GM23338 (cell line): Measurements from ENCODE around the gene ARSH. TPM values are rescaled to one million over a fixed set of nuclear protein-coding genes. Genes with fewer than 3 reads are reported as not detected.

ENCODE experiments used
- ATAC-seq: fragments of 200-7000 bp; cut with Tn5 transposase; 3 replicates; pipeline ENCODE4 v1.9.1; 2020
- DNase-seq: peaks from one replicate; pipeline ENCODE4 v3.0.0-alpha.2; 2015; ENCODE audit warnings: low spot score
- H2AFZ ChIP-seq: fragments of 200-600 bp; sonication (generic); 2 replicates; pipeline ENCODE4 v1.8.0; 2016; ENCODE audit warnings: antibody characterized with exemption, mild to moderate bottlenecking, moderate library complexity
- H3F3A ChIP-seq: fragments of 200-600 bp; sonication (generic); replicated peaks from 2 replicates; pipeline ENCODE4 v1.8.0; 2017; ENCODE audit warnings: antibody characterized with exemption, mixed run types, low read depth
- H3K27ac ChIP-seq: fragments of 200-600 bp; sonication (generic); 2 replicates; pipeline ENCODE4 v1.6.1; 2016; ENCODE audit warnings: low read depth
- H3K27me3 ChIP-seq: fragments of 200-600 bp; sonication (generic); 2 replicates; pipeline ENCODE4 v1.8.0; 2016; ENCODE audit warnings: mild to moderate bottlenecking, mixed run types, moderate library complexity; ENCODE audit not compliant: insufficient read depth
- H3K36me3 ChIP-seq: fragments of 200-600 bp; sonication (generic); 2 replicates; pipeline ENCODE4 v1.8.0; 2016; ENCODE audit warnings: mild to moderate bottlenecking; ENCODE audit not compliant: insufficient read depth
- H3K4me1 ChIP-seq: fragments of 200-600 bp; sonication (generic); 2 replicates; pipeline ENCODE4 v1.8.0; 2016; ENCODE audit warnings: mild to moderate bottlenecking, moderate library complexity; ENCODE audit not compliant: insufficient read depth
- H3K4me2 ChIP-seq: fragments of 200-600 bp; sonication (generic); 2 replicates; pipeline ENCODE4 v1.7.1; 2017; ENCODE audit warnings: mixed run types
- H3K4me3 ChIP-seq: fragments of 200-600 bp; sonication (generic); 2 replicates; pipeline ENCODE4 v1.6.1; 2016; ENCODE audit warnings: mixed run types
- H3K79me2 ChIP-seq: fragments of 200-600 bp; sonication (generic); replicated peaks from 2 replicates; pipeline ENCODE4 v1.8.0; 2017; ENCODE audit warnings: mild to moderate bottlenecking; ENCODE audit not compliant: insufficient read depth
- H3K9me2 ChIP-seq: fragments of 200-600 bp; sonication (generic); 2 replicates; pipeline ENCODE4 v1.8.0; 2017; ENCODE audit not compliant: insufficient read depth
- H4K20me1 ChIP-seq: fragments of 200-600 bp; sonication (generic); replicated peaks from 2 replicates; pipeline ENCODE4 v1.8.0; 2017; ENCODE audit warnings: mild to moderate bottlenecking; ENCODE audit not compliant: insufficient read depth
- H3K27ac Mint-ChIP-seq: 2 replicates; pipeline ENCODE4 v1.8.0; 2020; ENCODE audit warnings: inconsistent platforms, mild to moderate bottlenecking, moderate library complexity, mixed read lengths
- H3K27me3 Mint-ChIP-seq: 3 replicates; pipeline ENCODE4 v1.8.0; 2022; ENCODE audit warnings: low read depth, mild to moderate bottlenecking, moderate library complexity, mixed read lengths, inconsistent platforms; ENCODE audit not compliant: insufficient read depth, poor library complexity
- H3K36me3 Mint-ChIP-seq: 3 replicates; pipeline ENCODE4 v1.8.0; 2021; ENCODE audit warnings: low read depth, mild to moderate bottlenecking, inconsistent platforms, moderate library complexity, mixed read lengths
- H3K4me1 Mint-ChIP-seq: 3 replicates; pipeline ENCODE4 v1.8.0; 2020; ENCODE audit warnings: mild to moderate bottlenecking, inconsistent platforms, mixed read lengths
- H3K4me3 Mint-ChIP-seq: 3 replicates; pipeline ENCODE4 v1.8.0; 2021; ENCODE audit warnings: moderate library complexity, mild to moderate bottlenecking, inconsistent platforms, mixed read lengths
- H3K9me3 Mint-ChIP-seq: 3 replicates; pipeline ENCODE4 v1.8.0; 2020; ENCODE audit warnings: moderate library complexity, mild to moderate bottlenecking, inconsistent platforms, mixed read lengths
- CREB1 ChIP-seq: fragments of 250-450 bp; sonication (Bioruptor Pico); IDR thresholded peaks from 2 replicates; pipeline ENCODE4 v1.5.0; 2020; ENCODE audit warnings: low read depth, mild to moderate bottlenecking, moderate library complexity
- CTCF ChIP-seq, 2 experiments: fragments of 200-600 bp in 1 of 2; sonication (generic) in 1 of 2; conservative IDR thresholded peaks; 2 replicates each; pipeline versions ENCODE4 v1.5.1 to v1.6.1; 2016 to 2017; ENCODE audit warnings: antibody characterized with exemption in 2 of 2, low read depth in 2 of 2, mild to moderate bottlenecking in 2 of 2, moderate library complexity in 1 of 2
- ETS1 ChIP-seq: IDR thresholded peaks from 2 replicates; pipeline ENCODE4 v1.6.1; 2016; ENCODE audit warnings: antibody characterized with exemption
- EZH2 ChIP-seq: fragments of 200-600 bp; sonication (generic); IDR thresholded peaks from one replicate; pipeline ENCODE4 v1.8.0; 2017; ENCODE audit warnings: antibody characterized with exemption, mild to moderate bottlenecking, low read depth; ENCODE audit not compliant: unreplicated experiment
- EZH2phosphoT487 ChIP-seq: fragments of 200-600 bp; sonication (generic); IDR thresholded peaks from one replicate; pipeline ENCODE4 v1.8.1; 2018; ENCODE audit warnings: antibody characterized with exemption; ENCODE audit not compliant: unreplicated experiment
- JUNB ChIP-seq: IDR thresholded peaks from one replicate; pipeline ENCODE4 v1.6.1; 2016; ENCODE audit warnings: antibody characterized with exemption; ENCODE audit not compliant: unreplicated experiment
- NANOG ChIP-seq: IDR thresholded peaks from 2 replicates; pipeline ENCODE4 v1.6.1; 2016; ENCODE audit warnings: antibody characterized with exemption, borderline replicate concordance
- POLR2AphosphoS5 ChIP-seq: IDR thresholded peaks from 2 replicates; pipeline ENCODE4 v1.6.1; 2016; ENCODE audit warnings: antibody characterized with exemption, low read depth
- REST ChIP-seq: IDR thresholded peaks from one replicate; pipeline ENCODE4 v1.6.1; 2018; ENCODE audit warnings: antibody characterized with exemption; ENCODE audit not compliant: unreplicated experiment
- STAT1 ChIP-seq: IDR thresholded peaks from one replicate; pipeline ENCODE4 v1.6.1; 2016; ENCODE audit warnings: antibody characterized with exemption; ENCODE audit not compliant: unreplicated experiment
- ZNF114 ChIP-seq: fragments of 250-450 bp; sonication (Bioruptor Pico); IDR thresholded peaks from 2 replicates; pipeline ENCODE4 v1.5.0; 2020; ENCODE audit warnings: mild to moderate bottlenecking, moderate library complexity
- ZNF331 ChIP-seq: fragments of 250-450 bp; sonication (Bioruptor Pico); IDR thresholded peaks from 2 replicates; pipeline ENCODE4 v1.5.0; 2020; ENCODE audit warnings: low read depth, mild to moderate bottlenecking, moderate library complexity
- ZNF462 ChIP-seq: fragments of 250-450 bp; sonication (Bioruptor Pico); IDR thresholded peaks from 2 replicates; pipeline ENCODE4 v1.5.0; 2020; ENCODE audit warnings: mild to moderate bottlenecking, moderate library complexity
- polyA plus RNA-seq: library from polyadenylated mRNA; unstranded; fragments of >200 nt; fragmentation: Nextera tagmentation; extraction: Ambion mirVana; gene quantifications from 2 replicates; pipeline ENCODE4 v1.2.1, GENCODE V29; 2016
- total RNA-seq: library from RNA; depleted of rRNA; stranded (reverse); fragments of >200 nt; shearing (Covaris generic); gene quantifications from 2 replicates; pipeline ENCODE4 v1.2.3, GENCODE V29; 2014

ARSH gene
- total and polyA plus RNA-seq, 2 experiments from 2014 or later = not detected

GRCh38 chrX:3046253-3047240 is 40.2 kb downstream of the ARSH start:
- Histone ChIP-seq H3K79me2 (no peaks in the 10 kb centered on the region), H3K27ac (no peak overlapping the region), H3K4me2 (no peak overlapping the region), H3K36me3 (no peaks in the 10 kb centered on the region), H3F3A (no peaks in the 10 kb centered on the region), H3K27me3 (no peaks in the 10 kb centered on the region), H3K4me3 (no peak overlapping the region), H3K4me1 (no peaks in the 10 kb centered on the region), H4K20me1 (no peaks in the 10 kb centered on the region), H2AFZ (no peak overlapping the region), H3K9me2 (no peaks in the 10 kb centered on the region)
- ATAC-seq (no peak), DNase-seq (no peak)
- TF ChIP-seq ZNF331 (CRISPR knock-in tag) (no peak), STAT1 (no peak), ZNF114 (no peak), CTCF (conservative IDR thresholded peaks at IDR 0.05; ENCODE audit: low read depth in 2 of 2) (no peak), POLR2AphosphoS5 (no peak), EZH2 (no peak), ZNF462 (no peak), REST (no peak), EZH2phosphoT487 (no peak), ETS1 (no peak), CREB1 (CRISPR knock-in tag) (no peak), JUNB (no peak), NANOG (no peak)
- no peak overlapping the region for H3K4me3 Mint-ChIP-seq
- H3K27ac Mint-ChIP-seq = no peak overlapping the region
- no peaks in the 10 kb centered on the region; the same call in 2 of the 3 replicates for H3K4me1 Mint-ChIP-seq
- H3K36me3 Mint-ChIP-seq = no peaks in the 10 kb centered on the region
- peaks cover 4% of the 10 kb centered on the region; the same call in 1 of the 3 replicates for H3K9me3 Mint-ChIP-seq
- peaks cover 3% of the 10 kb centered on the region for H3K27me3 Mint-ChIP-seq
